HG03103 (cell line): ENCODE measurements around the gene HNRNPUL1.
A peak's percentile ranks its signal among the peaks of the same experiment; 100 is the strongest.
"Not testable (repeated sequence)": the region's sequence is repeated elsewhere in the genome, so short reads cannot be mapped to it uniquely, and the experiment has no call there.

ENCODE experiments used
- ATAC-seq: cut with Tn5 transposase; IDR thresholded peaks from one replicate; pipeline ENCODE4 v1.9.1; 2021; ENCODE audit warnings: low read depth; ENCODE audit not compliant: unreplicated experiment

The HNRNPUL1 gene

DNA sequence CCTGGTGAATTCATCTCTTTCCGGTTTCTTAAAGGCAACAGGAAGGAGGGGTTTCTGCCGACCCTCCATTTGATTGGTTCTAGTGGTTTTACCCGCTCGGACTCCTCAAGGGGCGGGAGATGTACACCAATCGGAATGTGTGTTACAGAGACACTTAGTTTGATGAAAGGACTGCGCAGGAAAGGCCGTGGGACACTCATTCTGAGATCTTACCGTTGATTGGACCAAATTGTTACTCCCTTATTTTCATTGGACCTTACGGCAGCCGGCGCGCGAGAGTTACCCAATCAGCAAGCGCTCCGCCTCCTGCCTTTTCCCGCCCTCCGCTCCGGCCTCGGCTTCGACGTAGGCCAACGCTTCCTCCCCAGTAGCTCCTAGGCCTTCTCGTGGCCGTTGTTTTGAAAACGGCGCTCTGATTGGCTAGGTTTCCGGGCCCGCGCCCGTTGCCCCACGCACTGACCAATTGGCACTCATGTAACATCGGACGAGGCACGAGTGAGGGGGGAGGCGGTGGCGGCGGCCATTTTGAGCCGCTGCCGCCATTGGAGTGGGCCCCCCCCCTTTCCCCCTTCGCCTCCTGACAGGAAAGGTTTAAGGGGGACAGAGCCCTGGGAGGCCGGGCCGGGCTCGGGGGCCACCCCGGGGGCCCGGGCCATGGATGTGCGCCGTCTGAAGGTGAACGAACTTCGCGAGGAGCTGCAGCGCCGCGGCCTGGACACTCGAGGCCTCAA is at the start of gene HNRNPUL1:
TSS of gene HNRNPUL1 (plus strand) at position 523 of the 731 bp plus-strand sequence. CDS start at position 655, 132 bp downstream.
- ATAC-seq: peak; percentile 56

GRCh38 chr19:41217741-41218140 is 46.4 kb upstream of the HNRNPUL1 start:
- ATAC-seq: no peak

DNA sequence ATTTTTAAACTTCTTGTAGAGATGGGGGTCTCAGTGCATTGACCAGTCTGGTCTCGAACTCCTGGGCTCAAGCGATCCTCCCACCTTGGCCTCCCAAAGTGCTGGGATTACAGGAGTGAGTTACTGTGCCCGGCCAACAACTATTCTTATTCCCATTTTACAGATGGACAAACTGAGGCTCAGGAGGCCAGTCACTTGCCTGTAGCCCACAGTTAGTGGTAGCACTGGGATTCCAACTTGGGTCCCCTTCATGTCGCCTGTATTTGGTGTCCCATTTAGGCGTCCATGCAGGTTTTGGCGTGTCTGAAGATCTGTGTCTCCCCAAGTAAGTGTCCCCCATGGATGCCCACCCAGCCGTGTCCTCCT is 45.9 kb upstream of the HNRNPUL1 start:
- no peak for ATAC-seq

DNA sequence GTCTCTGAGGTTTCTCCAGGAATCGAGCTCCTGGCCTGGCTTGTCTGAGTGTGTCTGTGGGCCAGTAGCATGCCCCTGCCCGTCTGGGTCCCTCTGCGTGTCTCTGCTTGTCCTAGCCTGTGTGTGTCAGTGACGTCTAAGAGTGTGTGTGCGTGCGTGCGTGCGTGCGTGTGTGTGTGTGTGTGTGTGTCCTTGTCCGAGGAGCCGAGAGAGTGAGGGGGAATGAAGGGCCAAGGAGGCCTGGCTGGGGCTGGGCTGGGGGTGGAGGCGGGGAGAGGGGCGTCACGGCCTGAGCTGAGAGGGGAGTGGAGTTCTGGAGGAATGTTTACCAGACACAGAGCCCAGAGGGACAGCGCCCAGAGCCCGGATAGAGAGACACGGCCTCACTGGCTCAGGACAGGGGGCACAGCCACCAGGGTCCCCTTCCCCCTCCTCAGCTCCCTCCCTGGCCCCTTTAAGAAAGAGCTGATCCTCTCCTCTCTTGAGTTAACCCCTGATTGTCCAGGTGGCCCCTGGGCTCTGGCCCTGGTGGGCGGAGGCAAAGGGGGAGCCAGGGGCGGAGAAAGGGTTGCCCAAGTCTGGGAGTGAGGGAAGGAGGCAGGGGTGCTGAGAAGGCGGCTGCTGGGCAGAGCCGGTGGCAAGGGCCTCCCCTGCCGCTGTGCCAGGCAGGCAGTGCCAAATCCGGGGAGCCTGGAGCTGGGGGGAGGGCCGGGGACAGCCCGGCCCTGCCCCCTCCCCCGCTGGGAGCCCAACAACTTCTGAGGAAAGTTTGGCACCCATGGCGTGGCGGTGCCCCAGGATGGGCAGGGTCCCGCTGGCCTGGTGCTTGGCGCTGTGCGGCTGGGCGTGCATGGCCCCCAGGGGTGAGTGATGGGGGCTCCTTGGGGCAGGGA is 45.3 kb upstream of the HNRNPUL1 start, which contains the start of gene AXL:
TSS of gene AXL (plus strand) at position 609 of the 893 bp plus-strand sequence. CDS start at position 779, 170 bp downstream.
- no peak for ATAC-seq

DNA sequence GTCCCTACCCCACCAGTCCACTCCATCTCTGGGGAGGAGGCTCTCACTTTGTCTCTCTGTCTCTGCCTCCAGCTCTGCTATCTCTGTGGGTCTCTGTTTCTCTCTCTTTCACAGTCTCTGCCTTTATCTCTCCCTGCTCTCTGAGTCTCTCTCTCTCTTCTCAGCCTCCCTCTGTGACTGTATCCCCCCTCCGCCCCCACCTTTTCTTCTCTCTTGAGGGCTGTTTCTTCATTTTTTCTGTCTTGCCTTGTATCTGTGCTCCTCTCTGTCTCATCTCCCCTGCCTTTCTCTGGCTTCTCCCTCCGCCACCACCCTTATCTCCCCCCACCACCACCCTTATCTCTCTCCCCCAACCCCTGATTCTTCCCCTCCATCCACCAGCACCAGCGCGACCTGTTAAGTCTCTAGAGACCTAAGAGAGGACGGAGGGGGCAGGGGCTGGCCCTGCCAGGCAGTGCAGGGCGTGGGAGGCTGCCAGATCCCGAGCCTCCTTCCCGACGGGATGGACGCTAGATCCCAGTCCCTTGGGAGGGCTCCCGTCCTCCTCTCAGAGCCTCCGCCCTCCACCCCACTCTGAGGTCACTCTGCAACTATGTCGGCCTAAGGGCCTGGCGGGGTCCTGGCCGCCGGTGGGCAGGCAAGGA is 44.1 kb upstream of the HNRNPUL1 start:
- ATAC-seq: no peak

- ATAC-seq: no peak
These were observed 43.4 kb upstream of the HNRNPUL1 start for GRCh38 chr19:41220811-41221210.

DNA sequence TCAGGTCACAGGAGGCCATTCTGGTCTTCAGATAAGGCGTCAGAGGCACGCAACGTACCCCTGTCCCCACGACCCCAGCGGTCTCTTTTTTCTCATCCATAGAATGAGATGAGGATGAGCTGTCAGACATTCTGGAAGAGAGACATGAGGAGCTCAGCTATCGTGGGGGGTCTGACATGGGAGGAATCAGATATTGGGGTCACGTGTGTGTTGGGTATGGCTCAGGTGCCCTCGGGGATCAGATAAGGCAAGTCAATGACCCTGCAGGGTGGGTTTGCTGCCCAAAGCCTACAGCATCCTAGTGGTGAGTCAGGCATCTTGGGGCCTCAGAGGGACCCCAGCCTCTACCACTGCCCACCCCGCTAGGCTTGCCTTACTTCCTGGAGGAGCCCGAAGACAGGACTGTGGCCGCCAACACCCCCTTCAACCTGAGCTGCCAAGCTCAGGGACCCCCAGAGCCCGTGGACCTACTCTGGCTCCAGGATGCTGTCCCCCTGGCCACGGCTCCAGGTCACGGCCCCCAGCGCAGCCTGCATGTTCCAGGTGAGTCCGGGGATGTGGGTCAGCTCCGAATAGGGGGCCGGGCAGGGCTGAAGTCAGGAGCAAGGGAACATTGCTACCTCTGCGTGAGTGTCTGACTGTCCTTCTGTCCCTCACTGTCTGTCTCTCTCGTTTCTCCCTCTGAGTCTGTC is 42.5 kb upstream of the HNRNPUL1 start:
- no peak for ATAC-seq

DNA sequence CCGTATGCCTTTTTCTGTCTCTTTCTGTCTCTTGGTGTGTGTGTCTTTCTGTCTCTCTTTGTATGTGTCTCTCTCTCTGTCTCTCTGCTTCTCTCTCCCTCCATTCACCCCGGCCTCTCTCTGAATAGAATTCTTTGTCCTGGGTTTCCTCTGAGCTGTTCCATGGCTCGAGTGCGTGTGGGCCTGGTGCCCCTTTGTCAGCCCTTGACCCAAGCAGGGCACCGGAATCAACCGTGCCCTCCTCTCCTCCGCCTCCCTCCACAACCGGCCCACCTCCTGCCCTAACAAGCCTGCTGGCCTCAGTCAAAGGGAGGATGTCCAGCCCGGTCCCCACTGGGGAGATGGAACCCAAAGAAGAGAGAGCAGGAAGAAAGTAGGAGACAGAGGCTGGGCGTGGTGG is 41.9 kb upstream of the HNRNPUL1 start:
- ATAC-seq: no peak

DNA sequence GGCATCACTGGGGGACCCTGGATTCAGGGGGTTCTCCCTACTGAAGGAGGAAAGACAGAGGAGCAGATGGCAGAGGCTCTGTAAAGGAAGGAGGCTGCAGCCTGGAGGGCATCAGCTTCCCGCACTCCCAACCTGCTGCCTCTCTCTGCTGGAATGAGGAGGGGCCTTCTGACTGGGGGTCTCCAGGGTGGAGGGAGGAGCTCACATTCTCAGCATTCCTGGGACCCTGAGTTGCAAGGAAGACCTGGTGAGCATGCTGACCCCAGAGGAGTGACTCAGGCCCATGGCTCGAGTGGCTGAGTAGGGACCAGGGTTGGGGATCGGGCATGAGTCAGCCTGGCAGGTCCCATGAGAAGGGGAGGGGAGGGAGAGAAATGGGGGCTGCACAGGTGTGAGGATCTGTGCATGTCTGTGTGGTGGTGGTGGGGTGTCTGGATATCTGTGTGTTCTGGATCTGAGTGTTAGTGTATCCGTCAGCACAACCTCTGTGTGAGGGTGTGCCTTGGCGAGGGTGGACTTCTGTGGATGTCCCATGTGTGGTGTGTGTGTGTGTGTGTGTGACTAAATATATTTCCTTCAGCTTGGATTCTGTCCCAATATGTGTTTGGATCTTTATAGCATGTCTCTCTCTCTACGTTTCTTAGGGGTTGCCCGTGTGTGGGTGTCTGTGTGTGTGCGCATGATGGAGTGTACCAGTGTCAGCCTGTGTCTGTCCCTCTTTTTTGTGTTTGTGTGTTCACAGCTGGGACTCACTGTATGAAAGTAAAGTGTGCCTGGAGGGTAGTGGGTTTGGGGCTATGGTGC is 40.5 kb upstream of the HNRNPUL1 start:
- no peak for ATAC-seq

DNA sequence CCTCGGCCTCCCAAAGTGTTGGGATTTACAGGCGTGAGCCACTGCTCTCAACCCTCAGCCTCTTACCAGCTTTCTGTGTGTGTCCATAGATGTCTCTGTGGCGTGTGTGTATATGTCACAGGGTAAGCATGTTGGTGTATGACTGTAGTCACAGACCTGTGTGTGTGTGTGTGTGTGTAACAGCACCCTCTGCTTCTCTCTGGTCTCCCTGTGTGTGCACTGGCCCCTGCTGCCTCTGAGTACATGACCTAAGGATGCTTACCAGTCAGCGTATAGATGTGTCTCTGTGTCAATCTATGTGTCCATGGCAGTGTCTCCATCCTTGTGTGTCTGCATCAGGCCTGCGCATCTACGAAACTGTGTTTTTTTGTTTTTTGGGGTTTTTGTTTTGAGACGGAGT is 39.5 kb upstream of the HNRNPUL1 start:
- no peak for ATAC-seq

GRCh38 chr19:41225238-41226052 is 38.7 kb upstream of the HNRNPUL1 start:
- no peak for ATAC-seq

- no peak for ATAC-seq
These were observed 37.9 kb upstream of the HNRNPUL1 start for GRCh38 chr19:41226053-41226873.

DNA sequence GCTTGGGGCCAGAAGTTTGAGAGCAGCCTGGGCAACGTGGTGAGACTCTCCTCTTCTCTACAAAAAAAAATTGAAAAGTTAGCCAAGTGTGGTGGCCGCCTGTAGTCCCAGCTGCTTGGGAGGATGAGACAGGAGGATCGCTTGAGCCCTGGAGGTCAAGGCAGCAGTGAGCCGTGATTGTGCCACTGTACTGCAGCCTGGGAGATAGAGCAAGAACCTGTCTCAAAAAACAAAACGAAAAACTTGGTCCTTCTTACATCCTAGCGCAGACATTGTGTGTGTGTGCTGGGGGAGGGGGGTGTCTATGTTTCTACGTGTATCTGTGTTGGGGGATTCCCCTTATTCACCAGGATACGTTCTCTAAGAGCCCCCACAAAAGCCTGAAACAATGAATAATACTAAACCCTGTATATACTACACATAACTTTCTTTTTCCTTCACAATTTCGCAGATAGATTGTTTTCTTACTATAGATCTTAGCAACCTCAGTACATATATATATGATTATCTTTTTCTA is 37.2 kb upstream of the HNRNPUL1 start:
- ATAC-seq: no peak

DNA sequence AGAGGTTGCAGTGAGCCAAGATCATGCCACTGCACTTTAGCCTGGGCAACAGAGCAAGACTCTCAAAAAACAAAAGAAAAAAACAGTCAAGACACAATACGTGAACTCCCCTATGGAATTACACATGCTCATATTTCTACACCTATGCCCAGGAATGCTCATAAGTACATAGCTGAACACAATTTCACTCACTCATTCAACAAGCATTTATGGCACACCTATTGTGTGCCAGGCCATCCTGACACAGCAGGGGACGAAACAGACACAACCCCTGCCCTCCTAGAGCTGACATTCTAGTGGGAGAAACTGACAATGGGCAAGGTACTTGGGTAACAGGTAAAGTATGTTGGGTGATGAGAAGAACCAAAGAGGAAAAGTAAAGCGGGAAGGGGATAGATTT is 35.7 kb upstream of the HNRNPUL1 start:
- no peak for ATAC-seq

DNA sequence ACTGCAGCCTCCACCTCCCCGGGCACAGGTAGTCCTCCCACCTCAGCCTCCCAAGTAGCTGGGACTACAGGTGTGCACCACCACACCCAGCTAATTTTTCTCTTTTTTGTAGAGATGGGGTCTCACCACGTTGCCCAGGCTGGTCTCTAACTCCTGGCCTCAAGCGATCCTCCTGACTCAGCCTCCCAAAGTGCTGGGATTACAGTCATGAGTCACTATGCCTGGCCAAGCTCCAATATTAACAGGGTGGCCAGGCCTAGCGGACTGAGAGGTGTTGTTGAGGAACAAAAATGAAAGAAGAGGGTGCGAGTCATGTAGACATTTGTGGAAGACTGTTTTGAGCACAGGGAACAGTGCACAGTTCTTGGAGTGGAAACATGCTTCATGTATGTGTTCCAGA is 34.8 kb upstream of the HNRNPUL1 start:
- not testable (repeated sequence) for ATAC-seq

- no peak for ATAC-seq
These were observed 33.9 kb upstream of the HNRNPUL1 start for GRCh38 chr19:41230067-41230857.

DNA sequence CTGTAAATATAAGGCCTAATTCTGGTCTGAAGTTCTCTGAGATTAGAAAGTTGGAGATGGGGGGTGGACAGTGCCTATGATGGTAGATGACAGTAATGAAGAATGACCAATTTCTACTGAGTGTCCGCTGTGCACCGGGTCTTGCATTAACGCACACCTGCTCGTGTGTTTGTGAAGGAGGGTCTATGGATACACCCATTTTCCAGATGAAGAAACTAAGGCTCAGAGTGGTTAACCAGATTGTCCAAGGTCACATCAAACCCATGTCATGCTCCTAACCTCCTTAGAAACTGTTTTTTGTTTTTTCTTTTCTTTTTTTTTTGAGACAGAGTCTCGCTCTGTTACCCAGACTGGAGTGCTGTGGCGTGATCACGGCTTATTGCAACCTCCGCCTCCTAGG is 31.5 kb upstream of the HNRNPUL1 start:
- ATAC-seq: no peak
